ENCODE results near the gene FOXO1. TPM values are rescaled to one million over a fixed set of nuclear protein-coding genes. Genes with fewer than 3 reads are reported as not detected.

The FOXO1 gene
- total RNA-seq, 6 experiments from 2014 or later, result 12.3 to 27.7 (median 14.6) TPM

DNA sequence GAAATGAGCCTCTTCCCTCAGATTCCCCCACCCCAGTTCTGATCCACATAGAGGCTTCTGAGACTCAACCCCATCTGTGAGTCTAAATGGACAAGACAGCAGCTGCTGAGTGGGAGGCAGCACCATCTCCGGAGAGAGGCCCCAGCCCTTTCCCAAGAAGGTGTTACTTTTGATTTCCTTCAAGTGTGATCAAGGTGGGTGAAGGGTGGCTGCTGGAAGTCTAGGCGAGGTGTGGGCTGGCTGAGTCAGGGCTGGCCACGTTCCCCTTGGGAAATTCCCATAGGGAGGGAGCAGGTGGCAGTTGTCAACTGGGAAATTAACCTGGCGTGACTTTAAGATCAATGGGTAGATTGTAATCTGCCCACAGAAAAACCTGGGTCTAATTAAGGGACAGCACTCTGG is 148.0 kb downstream of the FOXO1 start:
- intact Hi-C loops (cut with DNase I), result no loop called here
- TF ChIP-seq, protein P1, sequence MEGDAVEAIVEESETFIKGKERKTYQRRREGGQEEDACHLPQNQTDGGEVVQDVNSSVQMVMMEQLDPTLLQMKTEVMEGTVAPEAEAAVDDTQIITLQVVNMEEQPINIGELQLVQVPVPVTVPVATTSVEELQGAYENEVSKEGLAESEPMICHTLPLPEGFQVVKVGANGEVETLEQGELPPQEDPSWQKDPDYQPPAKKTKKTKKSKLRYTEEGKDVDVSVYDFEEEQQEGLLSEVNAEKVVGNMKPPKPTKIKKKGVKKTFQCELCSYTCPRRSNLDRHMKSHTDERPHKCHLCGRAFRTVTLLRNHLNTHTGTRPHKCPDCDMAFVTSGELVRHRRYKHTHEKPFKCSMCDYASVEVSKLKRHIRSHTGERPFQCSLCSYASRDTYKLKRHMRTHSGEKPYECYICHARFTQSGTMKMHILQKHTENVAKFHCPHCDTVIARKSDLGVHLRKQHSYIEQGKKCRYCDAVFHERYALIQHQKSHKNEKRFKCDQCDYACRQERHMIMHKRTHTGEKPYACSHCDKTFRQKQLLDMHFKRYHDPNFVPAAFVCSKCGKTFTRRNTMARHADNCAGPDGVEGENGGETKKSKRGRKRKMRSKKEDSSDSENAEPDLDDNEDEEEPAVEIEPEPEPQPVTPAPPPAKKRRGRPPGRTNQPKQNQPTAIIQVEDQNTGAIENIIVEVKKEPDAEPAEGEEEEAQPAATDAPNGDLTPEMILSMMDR (IDR thresholded peaks at IDR 0.05), result no peak
- no peak for TF ChIP-seq POLR2A (IDR thresholded peaks at IDR 0.05)
- 29% methylated on average over 3 of the region's 4 CpGs for WGBS (ENCODE audit: insufficient coverage, low coverage, low lambda C conversion rate, missing lambda C conversion rate)
- H3K4me1 ChIP-seq, result peaks cover 0 to 17% (median 0%) of the 10 kb centered on the region in 4 donors
- DNase-seq (peak in 1 of 3 donors; percentile 52), ATAC-seq (peak in 3 of 4 donors; percentile 19 to 81 (median 21))
- H3K27ac ChIP-seq, result no peak overlapping the region
- H3K4me3 ChIP-seq, result no peak overlapping the region
- no peaks in the 10 kb centered on the region for H3K9me3 ChIP-seq
- H3K27me3 ChIP-seq, result no peaks in the 10 kb centered on the region
- H3K36me3 ChIP-seq, result no peaks in the 10 kb centered on the region

- WGBS (ENCODE audit: insufficient coverage, low coverage, low lambda C conversion rate, missing lambda C conversion rate), result 82% methylated on average over 8 of the region's 8 CpGs
- Histone ChIP-seq H3K4me1 (peaks cover 0 to 17% (median 0%) of the 10 kb centered on the region in 4 donors), H3K36me3 (no peaks in the 10 kb centered on the region), H3K27ac (no peak overlapping the region), H3K27me3 (no peaks in the 10 kb centered on the region), H3K4me3 (no peak overlapping the region), H3K9me3 (no peaks in the 10 kb centered on the region)
- intact Hi-C loops (cut with DNase I), result no loop called here
- DNase-seq (no peak), ATAC-seq (peak in 3 of 4 donors; percentile 45 to 61 (median 51))
- TF ChIP-seq POLR2A (IDR thresholded peaks at IDR 0.05), result no peak
These were observed 148.7 kb downstream of the FOXO1 start for GRCh38 chr13:40517486-40518480.

- Histone ChIP-seq H3K36me3 (no peaks in the 10 kb centered on the region), H3K27ac (no peak overlapping the region), H3K4me1 (peaks cover 0 to 17% (median 0%) of the 10 kb centered on the region in 4 donors), H3K27me3 (no peaks in the 10 kb centered on the region), H3K9me3 (no peaks in the 10 kb centered on the region), H3K4me3 (no peak overlapping the region)
- no peak for DNase-seq
- intact Hi-C loops (cut with DNase I), result no loop called here
- ATAC-seq, result no peak
- TF ChIP-seq, protein P1 (IDR thresholded peaks at IDR 0.05), result no peak
- TF ChIP-seq POLR2A (IDR thresholded peaks at IDR 0.05), result no peak
- WGBS (ENCODE audit: insufficient coverage, low coverage, low lambda C conversion rate, missing lambda C conversion rate), result 100% methylated on average over 1 of the region's 1 CpG
These were observed 150.7 kb downstream of the FOXO1 start for GRCh38 chr13:40515702-40516101.

DNA sequence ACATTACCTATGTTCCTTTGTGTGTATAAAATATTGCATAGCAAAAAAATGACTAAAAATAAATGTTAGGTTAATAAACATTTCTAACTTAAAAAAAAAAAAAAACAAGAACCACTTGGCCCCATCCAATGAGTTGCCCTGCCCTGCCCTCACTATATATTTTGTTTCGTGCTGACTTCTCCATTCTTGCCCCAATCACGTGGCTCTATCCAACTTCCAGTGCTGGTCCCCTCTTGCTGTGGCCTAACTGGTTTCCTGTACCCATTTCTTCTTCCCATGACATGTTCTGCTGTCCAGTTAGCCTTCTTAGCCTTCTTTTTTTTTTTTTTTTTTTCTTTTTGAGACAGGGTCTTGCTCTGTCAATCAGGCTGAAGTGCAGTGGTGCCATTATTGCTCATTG is 151.6 kb downstream of the FOXO1 start:
- H3K27me3 ChIP-seq, result no peaks in the 10 kb centered on the region
- H3K9me3 ChIP-seq, result no peaks in the 10 kb centered on the region
- ATAC-seq, result peak in 1 of 4 donors; percentile 47
- no peak overlapping the region for H3K4me3 ChIP-seq
- H3K36me3 ChIP-seq, result no peaks in the 10 kb centered on the region
- TF ChIP-seq POLR2A (IDR thresholded peaks at IDR 0.05), result no peak
- TF ChIP-seq, protein P1 (IDR thresholded peaks at IDR 0.05), result no peak
- H3K4me1 ChIP-seq, result peaks cover 0 to 17% (median 0%) of the 10 kb centered on the region in 4 donors
- 100% methylated on average over 2 of the region's 2 CpGs for WGBS (ENCODE audit: insufficient coverage, low coverage, low lambda C conversion rate, missing lambda C conversion rate)
- DNase-seq, result no peak
- intact Hi-C loops (cut with DNase I), result no loop called here
- no peak overlapping the region for H3K27ac ChIP-seq

GRCh38 chr13:40509876-40510275 is 156.6 kb downstream of the FOXO1 start:
- no peaks in the 10 kb centered on the region for H3K9me3 ChIP-seq
- H3K4me1 ChIP-seq, result no peaks in the 10 kb centered on the region
- DNase-seq, result no peak
- no peak for ATAC-seq
- intact Hi-C loops (cut with DNase I), result no loop called here
- no peak overlapping the region for H3K4me3 ChIP-seq
- no peak for TF ChIP-seq POLR2A (IDR thresholded peaks at IDR 0.05)
- TF ChIP-seq, protein P1 (IDR thresholded peaks at IDR 0.05), result no peak
- 88% methylated on average over 2 of the region's 2 CpGs for WGBS (ENCODE audit: insufficient coverage, low coverage, low lambda C conversion rate, missing lambda C conversion rate)
- no peaks in the 10 kb centered on the region for H3K36me3 ChIP-seq
- no peak overlapping the region for H3K27ac ChIP-seq
- H3K27me3 ChIP-seq, result no peaks in the 10 kb centered on the region
